T-helper 1 cell treated with Interleukin-12 subunit alpha and Interleukin-12 subunit beta and Interleukin-4 antibody, amounts not matched to agents 30 ng/mL and 1 ng/mL, for 36 hours (primary cell): ENCODE results near the gene PACRG. TPM values are rescaled to one million over a fixed set of nuclear protein-coding genes. Genes with fewer than 3 reads are reported as not detected.

Experiments used
- intact Hi-C: fragments of 100-400 bp; cut with micrococcal nuclease; formaldehyde crosslinking; loops from one replicate; pipeline ENCODE4 v1.15.1; 2024
- total RNA-seq: library from RNA; stranded (reverse); gene quantifications from 2 replicates; pipeline ENCODE4 v1.2.3, GENCODE V29; 2022

Gene PACRG
- total RNA-seq, 1 donor from 2014 or later, result not detected

DNA sequence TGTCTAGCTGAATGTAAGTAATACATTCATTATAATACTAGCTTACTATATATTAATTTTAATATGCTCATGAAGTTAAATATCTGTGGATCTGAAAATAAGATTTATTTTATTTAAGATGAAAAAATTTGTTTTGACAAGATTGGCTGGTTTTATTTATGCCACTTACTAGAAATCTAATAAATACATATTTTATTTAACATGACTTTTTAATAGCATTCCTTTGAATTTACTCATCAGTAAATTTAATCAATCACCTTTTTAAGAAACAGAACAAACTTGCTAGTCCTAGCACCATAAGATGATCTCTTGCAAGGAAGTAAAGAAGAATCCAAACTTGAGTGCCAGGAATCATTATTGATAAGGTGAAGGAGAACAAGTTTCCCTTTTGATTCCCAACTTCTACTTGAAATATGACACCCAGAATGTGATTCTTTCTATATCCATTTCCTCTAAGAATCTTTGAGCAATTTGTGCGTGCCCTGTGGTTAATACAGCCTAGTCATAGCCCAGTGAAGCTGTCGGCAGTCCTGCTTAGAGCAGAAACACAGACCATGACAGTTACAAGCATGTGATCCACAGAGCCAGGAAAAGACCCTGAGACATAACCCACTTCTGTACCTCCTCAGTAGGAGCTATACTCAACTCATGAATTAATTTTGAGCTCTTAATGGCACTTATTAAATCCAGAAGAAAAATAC lies 404.4 kb downstream of the PACRG start:
- intact Hi-C loops, result no loop called here

- intact Hi-C loops, result no loop called here
These were observed 405.2 kb downstream of the PACRG start for GRCh38 chr6:163133017-163133416.

- intact Hi-C loops, result no loop called here
These were observed 405.9 kb downstream of the PACRG start for GRCh38 chr6:163133691-163134090.

- intact Hi-C loops, result no loop called here
These were observed 409.1 kb downstream of the PACRG start for GRCh38 chr6:163136681-163137397.

DNA sequence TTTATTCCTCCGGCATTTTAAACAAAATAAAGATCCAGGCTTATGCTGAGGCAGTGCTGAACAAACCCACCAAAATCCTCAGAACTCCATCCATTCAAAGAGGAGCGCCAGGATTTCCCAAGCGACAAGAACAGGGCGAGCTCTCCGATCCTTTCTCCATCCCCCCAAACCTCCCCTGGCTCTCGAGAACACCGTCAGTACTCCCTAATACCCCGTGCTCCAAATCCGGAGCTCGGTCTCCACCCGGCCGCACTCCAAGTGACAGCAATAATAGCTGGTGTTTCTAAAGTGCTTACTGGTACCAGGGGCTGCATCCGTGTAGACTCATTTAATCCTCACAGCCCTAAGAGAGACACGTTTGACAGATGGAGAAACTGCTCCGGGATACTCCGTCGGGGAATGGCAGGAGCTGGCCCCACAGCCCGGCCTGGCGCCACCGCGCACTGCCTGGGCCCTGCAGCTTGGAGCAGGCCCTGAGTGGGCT lies 409.7 kb downstream of the PACRG start:
- intact Hi-C loops, result no loop called here

GRCh38 chr6:163146036-163146435 lies 418.3 kb downstream of the PACRG start:
- intact Hi-C loops, result no loop called here

DNA sequence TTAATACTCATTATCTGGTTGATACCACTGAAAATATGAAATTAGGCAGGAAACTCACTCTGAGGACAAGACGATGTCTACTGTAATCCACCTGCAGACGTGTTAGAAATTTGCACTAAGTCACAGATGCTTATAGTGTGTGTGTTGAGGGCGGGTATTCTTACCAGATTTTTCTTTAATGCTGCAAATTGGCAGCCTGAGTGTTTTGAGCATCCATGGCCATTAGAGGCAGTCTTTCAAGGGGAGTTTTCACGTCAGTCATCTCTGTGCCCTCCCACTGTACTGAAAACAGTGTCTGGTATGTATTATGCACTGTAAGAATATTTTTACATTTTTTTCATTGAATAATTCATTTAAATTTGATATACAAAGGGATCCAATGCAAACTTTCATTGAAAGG lies 420.2 kb downstream of the PACRG start:
- intact Hi-C loops, result no loop called here

DNA sequence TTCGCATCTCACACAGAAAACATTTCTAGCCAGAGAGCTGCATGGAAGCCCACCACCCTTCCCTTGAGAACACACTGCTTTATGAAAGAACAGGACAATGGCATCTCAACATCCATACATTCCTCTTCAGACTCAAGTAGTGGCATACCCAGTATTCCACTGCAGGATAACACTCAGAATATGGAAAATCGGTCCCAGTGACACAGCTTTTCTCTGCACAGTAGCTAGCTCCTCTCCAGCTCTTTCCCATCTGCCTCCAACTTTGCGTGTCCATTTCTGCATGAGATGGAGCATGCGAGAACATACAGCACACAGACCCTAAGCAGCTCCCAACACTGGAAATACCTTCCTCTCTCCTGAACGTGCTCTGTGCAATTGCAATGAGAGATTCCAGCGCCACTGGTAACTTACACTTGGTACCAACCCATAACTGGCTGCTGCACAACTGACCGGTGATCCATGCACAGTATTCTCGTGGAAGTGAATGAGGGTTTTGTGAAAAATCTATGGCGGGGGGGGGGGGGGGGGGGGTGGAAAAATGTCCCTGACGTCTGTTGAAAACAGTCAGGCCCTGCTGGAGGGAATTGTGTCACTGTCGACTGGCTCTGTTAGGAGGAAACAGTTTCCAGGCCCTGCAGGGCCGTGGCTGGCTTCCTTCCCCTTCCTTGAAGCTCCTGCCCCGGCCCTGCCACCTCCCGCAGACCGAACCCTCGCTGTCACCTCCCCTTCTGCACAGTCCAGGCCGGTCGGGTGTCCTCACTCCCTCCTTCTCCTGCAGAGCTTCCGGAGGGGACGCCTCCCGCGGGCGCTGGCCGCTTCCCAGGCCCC lies 420.9 kb downstream of the PACRG start:
- intact Hi-C loops, result no loop called here

GRCh38 chr6:163149279-163149848 lies 421.6 kb downstream of the PACRG start:
- intact Hi-C loops, result no loop called here

GRCh38 chr6:163151212-163151611 lies 423.4 kb downstream of the PACRG start:
- intact Hi-C loops, result no loop called here

DNA sequence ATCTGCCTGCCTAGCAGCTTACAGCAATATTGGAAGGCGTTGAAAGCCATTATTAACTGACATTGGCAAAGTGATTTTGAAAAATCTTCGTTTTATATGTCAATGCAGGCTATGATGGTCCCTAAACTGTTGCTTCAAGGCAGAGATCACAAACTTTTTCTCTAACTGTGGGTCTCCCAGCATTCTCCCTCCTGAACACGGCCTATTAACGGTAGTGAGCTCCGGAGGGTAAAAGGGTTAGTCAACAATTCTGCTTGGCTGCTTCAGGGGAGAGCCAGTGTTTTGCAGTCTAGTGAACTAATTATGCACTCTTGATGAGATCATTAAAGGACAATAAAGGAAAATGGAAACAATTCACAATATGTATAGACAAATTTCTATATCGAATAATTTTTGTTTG lies 424.9 kb downstream of the PACRG start:
- intact Hi-C loops, result no loop called here

GRCh38 chr6:163159110-163159509 lies 431.3 kb downstream of the PACRG start:
- intact Hi-C loops, result no loop called here

GRCh38 chr6:163159689-163160088 lies 431.9 kb downstream of the PACRG start:
- intact Hi-C loops, result no loop called here

DNA sequence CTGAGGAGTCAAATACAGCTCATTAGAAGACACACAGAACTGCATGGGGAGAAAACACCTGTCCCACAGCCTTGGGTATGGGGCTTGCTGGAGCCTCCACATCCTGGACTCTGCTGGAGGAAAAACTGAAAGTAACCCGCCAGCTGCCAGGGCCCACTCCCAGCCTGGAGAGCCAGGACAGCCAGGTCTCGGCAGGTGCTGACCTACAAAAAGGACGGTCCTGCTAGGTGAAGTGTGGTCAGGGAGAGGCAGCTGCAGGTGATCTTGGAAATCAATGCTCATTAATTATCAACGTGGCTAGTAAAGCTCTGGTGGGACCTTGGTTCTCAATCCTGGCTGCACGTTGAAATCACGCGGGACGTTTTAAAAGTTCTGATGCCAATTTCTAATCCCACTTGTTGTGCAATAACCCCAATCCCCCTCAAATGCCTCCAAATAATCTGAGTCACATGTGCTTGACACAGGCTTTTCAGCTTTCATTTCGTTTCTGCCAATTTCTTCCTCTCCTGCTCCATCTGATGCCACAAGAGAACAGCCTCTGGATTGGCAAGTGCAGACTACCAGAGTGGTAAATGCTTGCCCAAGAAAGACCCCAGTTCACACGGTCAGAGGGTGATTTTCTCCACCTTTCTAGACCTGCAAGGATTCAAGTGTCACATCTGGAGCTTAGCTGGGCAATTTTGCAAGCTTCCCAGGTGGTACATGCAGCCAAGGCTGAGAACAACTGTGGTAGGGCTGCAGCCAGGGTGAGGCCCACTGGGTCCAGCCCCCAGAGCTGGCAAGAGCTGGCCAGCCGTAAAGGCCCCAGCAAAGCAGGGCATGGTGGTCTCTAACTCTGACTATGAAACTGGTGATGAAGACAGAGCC lies 434.5 kb downstream of the PACRG start:
- intact Hi-C loops, result no loop called here

DNA sequence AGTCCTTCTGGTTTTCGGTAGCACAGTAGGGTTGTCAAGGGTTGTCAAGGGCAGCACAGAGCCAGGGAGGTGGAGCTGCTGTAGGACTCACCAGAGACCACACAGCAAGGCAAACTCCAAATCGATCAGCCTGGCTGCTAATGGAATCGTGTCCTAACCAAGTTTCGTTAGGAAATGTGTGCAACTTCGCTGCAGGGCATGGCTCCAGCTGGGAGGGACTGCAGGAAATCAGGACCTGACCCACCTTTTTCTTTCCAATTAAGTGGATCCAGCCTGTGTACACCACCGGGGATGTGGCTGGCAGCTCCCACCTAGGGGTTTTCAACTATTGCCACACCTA lies 435.1 kb downstream of the PACRG start:
- intact Hi-C loops, result no loop called here

GRCh38 chr6:163164175-163164900 lies 436.6 kb downstream of the PACRG start:
- intact Hi-C loops, result no loop called here

- intact Hi-C loops, result no loop called here
These were observed 437.6 kb downstream of the PACRG start for GRCh38 chr6:163165155-163165910.

- intact Hi-C loops, result no loop called here
These were observed 438.1 kb downstream of the PACRG start for GRCh38 chr6:163165922-163166321.

DNA sequence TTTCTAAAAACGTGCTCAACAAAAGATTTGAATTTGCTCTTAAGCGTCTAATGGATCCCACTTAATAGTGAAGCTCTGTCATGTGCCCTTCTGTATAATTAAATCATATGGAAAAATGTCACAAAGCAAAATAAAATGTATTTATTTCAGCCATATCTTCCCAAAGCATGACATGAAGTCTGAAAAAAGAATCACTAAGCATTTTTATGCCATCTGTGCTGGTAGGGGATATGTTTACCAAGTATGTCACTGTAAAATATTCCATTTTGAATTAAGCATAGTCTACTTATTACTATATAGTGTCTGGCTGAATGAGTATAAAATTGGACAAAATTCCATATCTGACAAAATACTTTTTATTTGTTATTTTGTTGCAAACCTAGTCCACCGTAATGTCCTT lies 438.7 kb downstream of the PACRG start:
- intact Hi-C loops, result no loop called here
